ENCODE results near the gene PDE4B.
"Not testable (repeated sequence)": the region's sequence is repeated elsewhere in the genome, so short reads cannot be mapped to it uniquely, and the experiment has no call there.

Gene PDE4B

GRCh38 chr1:66048011-66048410 lies 255.3 kb downstream of the PDE4B start:
- no peak for DNase-seq (ENCODE audit: low read depth, low spot score)

DNA sequence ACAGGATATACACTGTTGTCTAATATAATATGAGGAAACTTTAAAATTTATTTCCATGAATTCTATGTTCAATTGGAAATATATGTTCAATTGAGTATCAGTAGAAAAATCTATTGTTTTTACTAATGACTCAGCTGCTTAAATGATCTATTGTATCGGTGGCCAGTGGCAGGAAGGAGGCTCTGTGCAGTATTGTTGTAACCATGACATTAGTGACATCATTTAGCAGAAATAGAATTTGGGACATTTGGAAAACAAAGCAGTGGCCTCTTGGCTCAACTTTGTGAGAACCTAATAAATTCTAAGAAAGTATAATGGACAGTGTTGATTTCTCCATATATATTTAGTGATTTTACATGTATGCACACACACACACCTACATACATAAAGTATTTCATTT lies 257.4 kb downstream of the PDE4B start:
- DNase-seq (ENCODE audit: low read depth, low spot score): no peak

DNA sequence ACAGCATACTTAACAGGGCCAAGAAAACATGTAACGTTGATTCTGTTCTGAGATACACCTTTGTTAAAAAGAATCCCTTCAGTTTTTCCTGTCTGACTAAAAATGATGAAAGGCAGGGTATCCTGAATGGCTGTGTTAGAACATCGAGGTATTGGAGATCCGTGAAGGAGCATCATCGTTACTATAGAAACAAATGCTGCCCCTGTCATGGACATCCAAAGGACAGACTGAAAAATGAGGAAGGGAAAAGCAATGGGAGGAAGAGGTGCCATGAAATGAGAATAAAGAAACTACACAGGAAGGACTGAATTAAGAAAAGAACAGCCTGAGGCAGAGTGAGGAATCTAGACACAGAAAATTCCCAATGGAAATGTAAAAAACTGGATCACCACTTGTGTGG lies 257.9 kb downstream of the PDE4B start:
- no peak for DNase-seq (ENCODE audit: low read depth, low spot score)

DNA sequence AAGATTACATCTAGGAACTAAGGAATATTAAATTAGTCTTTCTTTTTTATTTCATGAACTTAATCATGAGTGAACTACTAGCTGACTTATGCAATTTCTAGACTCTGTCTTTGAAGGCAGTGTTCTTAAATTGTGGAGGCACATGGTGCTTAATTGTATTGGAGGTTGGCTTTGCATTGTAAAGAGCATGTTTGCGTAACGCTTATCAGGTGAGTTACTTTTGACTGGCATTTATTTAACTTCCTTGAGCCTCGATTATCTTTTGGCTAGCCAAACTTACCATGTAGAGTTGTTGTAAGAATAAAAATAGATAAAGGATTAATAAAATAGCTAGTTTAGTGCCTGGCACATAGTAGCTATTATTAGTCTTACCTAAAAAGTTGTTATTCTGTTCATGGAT lies 262.4 kb downstream of the PDE4B start:
- DNase-seq (ENCODE audit: low read depth, low spot score): no peak

DNA sequence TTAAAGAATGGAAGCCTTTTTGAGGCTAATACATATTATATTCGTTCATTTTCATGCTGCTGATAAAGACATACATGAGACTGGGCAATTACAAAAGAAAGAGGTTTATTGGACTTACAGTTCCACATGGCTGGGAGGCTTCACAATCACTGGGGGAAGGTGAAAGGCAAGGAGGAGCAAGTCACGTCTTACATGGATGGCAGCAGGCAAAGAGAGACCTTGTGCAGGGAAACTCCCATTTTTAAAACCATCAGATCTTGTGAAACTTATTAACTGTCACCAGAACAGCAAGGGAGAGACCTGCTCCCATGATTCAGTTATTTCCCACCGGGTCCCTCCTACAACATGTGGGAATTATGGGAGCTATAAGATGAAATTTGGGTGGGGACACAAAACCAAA lies 264.8 kb downstream of the PDE4B start:
- not testable (repeated sequence) for DNase-seq (ENCODE audit: low read depth, low spot score)

GRCh38 chr1:66058558-66058957 lies 265.9 kb downstream of the PDE4B start:
- DNase-seq (ENCODE audit: low read depth, low spot score): no peak

DNA sequence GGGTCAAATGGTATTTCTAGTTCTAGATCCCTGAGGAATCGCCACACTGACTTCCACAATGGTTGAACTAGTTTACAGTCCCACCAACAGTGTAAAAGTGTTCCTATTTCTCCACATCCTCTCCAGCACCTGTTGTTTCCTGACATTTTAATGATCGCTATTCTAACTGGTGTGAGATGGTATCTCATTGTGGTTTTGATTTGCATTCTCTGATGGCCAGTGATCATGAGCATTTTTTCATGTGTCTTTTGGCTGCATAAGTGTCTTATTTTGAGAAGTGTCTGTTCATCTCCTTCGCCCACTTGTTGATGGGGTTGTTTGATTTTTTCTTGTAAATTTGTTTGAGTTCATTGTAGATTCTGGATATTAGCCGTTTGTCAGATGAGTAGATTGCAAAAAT lies 274.5 kb downstream of the PDE4B start:
- not testable (repeated sequence) for DNase-seq (ENCODE audit: low read depth, low spot score)

DNA sequence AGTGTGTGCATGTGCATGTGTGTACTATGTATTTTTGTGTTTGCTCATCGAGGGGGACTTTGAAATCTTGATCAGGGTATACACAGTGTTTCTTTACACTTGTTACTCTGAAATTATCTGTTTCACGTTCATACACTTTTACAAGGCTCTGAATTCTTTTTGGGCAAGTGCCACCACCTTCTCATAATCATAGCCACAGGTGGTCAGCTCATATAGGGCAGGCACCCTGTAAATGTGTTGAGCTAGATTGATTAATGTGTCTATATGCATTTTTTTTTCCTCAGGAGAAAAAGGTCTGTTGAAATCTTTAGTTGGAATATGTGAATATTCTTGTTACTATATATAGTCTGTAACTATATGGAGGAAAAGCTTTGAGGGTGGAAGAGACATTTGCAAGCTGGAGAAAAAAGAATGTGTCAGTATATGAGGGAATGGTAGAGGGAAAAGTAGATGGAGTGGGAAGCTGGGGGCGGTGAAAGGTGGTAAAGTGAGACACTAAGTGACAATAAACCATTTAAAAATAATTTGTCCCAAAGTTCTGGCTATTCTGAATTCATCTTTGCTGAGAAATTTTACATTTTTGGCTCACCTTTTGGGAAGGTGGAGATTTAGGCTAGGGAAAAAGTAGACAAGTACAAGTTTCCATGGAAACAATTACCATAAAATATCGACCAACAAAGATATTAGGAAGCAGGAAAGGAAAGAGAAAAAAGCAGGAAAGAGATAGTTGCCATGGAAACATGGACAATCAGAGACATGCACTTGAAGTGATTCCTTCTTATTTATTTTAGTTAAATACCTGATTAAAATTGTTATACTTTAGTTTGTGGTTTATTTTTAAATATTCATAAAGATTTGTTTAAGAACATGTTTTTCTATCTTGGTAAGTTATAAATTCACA lies 277.5 kb downstream of the PDE4B start:
- DNase-seq (ENCODE audit: low read depth, low spot score): no peak

DNA sequence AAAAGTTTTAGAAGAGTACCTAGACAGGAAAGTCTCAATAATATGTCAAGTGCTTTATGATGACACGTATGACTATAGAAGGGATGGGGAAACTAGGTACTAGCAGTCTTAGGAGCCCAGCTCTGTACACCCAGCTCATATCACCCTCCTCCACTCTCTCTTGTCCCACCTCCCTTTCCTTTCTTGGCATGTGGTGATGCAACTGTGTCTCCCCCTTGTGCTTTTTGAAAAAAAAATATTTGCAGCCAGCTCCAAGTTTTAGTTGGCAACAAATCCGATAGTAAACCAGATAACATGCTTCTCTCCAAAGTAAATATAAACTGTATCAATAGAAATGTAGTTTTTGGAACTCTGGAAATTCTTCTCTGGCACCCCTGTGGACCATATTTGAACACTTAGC lies 280.7 kb downstream of the PDE4B start:
- no peak for DNase-seq (ENCODE audit: low read depth, low spot score)

DNA sequence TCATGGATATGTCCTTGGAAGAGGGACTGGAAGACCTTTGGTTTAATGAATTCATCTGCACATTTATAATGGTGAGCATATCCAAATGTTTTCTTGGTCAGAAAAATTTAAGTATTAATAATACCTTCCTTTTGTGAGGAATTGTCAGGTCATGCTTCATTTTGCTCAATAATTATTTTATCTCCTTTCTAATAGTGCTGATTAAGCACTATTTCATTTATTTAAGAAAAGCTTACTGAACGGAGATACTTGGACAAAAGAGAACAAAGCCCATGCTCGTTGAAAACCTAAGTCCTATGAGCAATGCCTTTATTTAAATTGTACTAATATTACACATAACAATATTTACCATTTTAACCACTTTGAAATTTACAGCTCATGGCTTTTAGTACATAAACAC lies 281.5 kb downstream of the PDE4B start:
- no peak for DNase-seq (ENCODE audit: low read depth, low spot score)

- DNase-seq (ENCODE audit: low read depth, low spot score): no peak
These were observed 285.7 kb downstream of the PDE4B start for GRCh38 chr1:66078412-66078811.

GRCh38 chr1:66083003-66083402 lies 290.3 kb downstream of the PDE4B start:
- DNase-seq (ENCODE audit: low read depth, low spot score): no peak

DNA sequence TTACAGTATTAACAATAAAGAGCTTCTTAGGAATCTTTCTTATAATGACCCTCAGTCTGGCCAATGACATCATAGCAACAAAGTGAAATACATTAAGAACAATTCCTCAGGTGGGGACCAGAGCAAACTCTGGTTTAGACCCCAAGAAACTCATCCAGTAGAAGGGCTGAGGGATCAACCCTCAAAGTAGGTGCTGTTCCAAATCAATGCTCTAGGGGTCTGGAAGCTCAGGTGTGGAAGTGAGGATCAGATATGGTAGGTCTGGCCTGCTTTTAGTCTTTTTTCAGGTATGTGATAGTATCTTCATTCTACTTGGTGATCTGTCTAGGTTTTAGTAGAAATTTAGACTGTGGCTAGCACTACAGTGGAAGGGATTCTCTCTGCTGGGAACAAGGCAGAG lies 291.7 kb downstream of the PDE4B start:
- DNase-seq (ENCODE audit: low read depth, low spot score): no peak

- no peak for DNase-seq (ENCODE audit: low read depth, low spot score)
These were observed 292.9 kb downstream of the PDE4B start for GRCh38 chr1:66085600-66085999.

DNA sequence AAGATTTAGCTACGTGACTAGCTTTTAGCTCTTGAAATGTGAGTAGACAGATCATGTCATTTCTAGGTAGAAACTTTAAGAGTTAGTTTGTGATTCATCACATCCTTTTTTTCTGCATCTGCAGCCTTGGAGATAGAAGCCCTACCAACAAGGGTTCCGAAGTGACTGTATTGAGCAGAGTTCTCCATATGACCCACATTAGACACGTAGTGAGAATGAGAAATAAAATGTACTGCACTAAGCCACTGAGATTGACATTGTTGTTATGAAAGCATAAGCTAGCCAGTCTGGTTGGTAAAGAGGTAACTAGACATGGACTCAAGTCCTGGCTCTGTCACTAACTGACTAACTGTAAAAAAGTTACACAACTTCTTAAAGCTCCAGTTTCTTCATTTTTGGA lies 296.1 kb downstream of the PDE4B start:
- no peak for DNase-seq (ENCODE audit: low read depth, low spot score)

GRCh38 chr1:66090859-66091457 lies 298.3 kb downstream of the PDE4B start:
- no peak for DNase-seq (ENCODE audit: low read depth, low spot score)

GRCh38 chr1:66095190-66095589 lies 302.5 kb downstream of the PDE4B start:
- DNase-seq (ENCODE audit: low read depth, low spot score): no peak

DNA sequence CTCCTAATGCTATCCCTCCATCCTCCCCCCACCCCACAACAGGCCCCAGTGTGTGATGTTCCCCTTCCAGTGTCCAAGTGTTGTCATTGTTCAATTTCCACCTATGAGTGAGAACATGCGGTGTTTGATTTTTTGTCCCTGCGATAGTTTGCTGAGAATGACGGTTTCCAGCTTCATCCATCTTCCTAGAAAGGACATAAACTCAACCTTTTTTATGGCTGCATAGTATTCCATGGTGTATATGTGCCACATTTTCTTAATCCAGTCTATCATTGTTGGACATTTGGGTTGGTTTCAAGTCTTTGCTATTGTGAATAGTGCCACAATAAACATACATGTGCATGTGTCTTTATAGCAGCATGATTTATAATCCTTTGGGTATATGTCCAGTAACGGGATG lies 308.3 kb downstream of the PDE4B start:
- DNase-seq (ENCODE audit: low read depth, low spot score): not testable (repeated sequence)

DNA sequence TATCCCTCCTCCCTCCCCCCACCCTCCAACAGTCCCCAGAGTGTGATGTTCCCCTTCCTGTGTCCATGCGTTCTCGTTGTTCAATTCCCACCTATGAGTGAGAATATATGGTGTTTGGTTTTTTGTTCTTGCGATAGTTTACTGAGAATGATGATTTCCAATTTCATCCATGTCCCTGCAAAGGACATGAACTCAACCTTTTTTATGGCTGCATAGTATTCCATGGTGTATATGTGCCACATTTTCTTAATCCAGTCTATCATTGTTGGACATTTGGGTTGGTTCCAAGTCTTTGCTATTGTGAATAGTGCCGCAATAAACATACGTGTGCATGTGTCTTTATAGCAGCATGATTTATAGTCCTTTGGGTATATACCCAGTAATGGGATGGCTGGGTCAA lies 311.4 kb downstream of the PDE4B start:
- DNase-seq (ENCODE audit: low read depth, low spot score): not testable (repeated sequence)

DNA sequence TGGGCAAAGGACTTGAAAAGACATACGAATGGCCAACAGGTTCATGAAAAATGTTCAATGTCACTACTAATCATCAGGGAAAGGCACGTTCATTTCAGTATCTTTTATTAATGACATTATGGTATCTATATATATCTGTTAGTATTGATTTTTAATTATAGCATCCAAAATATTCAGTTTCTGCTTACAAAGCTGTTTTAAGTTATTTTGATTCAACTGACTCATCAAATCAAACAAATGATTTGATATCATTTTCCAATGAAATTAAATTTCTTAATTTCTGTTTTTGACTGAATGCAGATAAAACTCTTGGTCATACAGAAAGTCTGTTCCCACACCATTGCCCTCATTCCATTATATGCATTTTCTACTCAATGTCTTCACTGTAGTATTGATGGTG lies 315.9 kb downstream of the PDE4B start:
- no peak for DNase-seq (ENCODE audit: low read depth, low spot score)

DNA sequence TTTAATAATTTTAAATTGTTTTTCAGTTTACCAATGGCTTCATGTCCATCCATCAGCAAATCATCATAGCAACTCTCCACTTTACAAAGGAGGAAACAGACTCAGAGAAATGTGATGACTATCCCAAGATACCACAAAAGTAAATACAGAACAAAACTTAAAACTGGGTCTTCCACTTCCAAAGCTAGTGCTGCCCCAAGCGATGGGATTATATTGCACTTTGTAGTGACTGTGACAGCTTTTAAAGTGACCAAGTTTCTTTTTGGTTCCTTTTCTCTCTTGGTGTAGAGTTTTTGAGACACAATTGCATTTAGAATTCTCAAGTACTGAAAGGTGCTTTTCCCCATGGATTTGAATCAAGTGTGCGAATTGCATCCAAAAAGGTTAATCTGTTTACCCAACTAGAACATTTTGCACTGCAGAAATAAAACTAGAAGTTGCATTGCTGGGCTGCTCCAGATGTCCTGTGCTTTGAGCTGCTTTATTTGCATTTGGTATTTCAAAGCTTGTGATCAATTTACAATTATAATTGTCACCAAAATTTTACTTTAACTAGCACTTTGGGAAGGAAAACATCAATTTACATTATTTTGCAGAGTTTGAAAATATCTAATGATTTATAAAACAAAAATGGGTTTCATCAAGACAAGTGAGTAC lies 320.2 kb downstream of the PDE4B start:
- DNase-seq (ENCODE audit: low read depth, low spot score): no peak

DNA sequence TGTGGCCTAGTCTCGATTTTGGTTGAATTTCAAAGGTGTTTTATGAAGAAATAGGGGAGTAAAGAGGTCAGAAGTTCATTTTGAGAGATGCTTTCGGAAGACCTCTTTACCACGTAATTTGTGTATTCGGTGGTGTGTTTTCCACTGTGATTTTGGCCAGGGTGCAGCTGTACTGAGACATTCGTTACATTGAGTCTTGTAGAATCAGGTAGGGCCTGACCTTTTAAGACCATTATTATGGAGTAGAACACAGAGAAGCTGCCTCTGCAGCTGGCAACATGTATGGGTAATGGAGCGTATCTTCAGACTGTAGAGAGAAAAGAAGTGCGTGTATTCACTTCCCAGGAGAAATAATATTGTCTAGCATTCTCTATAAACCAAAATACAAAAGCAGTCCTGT lies 326.5 kb downstream of the PDE4B start:
- no peak for DNase-seq (ENCODE audit: low read depth, low spot score)

DNA sequence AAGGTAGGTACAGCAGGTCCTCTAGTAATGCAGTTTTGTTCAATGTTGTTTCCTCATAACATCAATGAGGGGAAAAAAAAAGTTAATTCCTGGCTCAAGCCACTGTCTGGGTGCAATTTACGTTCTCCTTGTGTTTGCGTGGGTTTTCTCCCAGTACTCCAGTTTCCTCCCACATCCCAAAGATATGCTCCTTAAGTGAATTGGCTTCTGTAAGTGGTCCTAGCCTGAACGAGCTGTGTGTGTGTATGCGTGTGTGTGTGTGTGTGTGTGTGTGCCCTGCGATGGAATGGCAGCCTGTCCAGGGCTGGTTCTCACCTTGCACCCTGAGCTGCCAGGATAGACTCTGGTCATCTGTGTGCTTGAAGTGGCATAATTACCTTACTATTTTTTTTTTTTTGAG lies 332.0 kb downstream of the PDE4B start:
- no peak for DNase-seq (ENCODE audit: low read depth, low spot score)
